NCI-H1436 treated with DMSO at 0.1 percent for 48 hours (cell line): ENCODE results near the gene NDE1.
"Not testable (repeated sequence)": the region's sequence is repeated elsewhere in the genome, so short reads cannot be mapped to it uniquely, and the experiment has no call there.

Experiments
- DNase-seq: peaks from one replicate; lab custom pipeline; 2025; lab: John Stamatoyannopoulos, UW

NDE1 gene

GRCh38 chr16:15621456-15621855 is 28.6 kb upstream of the NDE1 start:
- no peak for DNase-seq

DNA sequence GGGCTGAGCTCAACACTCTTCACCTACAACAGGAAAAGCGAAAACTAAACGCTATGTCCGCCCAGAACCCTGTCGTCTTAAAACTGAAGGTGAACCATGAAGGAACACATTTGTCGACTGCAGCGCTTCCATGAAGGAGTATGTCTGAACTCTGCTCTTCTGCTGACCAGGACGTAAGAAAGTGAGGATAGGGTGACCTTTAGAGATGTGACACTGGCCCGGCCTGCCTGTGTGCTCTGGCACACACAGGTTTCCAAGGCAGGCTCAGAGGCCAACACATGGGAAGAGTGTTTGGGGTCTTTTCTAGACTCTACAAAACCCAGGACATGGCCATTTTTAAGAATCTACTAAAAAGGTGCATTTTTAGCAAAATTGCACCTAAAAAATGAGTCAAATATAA is 28.2 kb upstream of the NDE1 start:
- DNase-seq = no peak

- DNase-seq = no peak
These were observed 18.2 kb upstream of the NDE1 start for GRCh38 chr16:15631730-15632409.

- no peak for DNase-seq
These were observed 14.1 kb upstream of the NDE1 start for GRCh38 chr16:15635926-15636325.

DNA sequence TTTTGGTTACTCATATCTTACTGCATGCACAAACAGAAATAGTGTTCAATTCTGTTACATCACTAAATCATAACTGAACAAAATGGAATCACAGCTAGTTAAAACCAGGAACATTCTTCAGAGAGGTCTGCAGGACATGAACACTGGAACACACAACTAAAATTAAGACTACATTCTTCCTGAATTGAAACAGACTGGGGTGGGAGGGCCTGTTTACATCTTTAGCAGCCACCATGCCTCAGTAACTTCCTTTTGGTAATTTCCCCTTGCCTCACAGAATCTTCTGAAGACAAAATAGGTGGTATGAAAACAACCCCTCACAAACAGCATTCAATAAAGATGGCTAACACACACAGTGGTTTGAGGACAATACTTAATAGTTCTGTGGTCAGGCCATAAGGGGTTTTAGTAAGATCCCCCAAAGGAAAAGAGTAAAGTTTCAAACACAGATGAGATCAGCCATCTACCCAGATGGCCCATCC is 13.6 kb upstream of the NDE1 start:
- no peak for DNase-seq

GRCh38 chr16:15639061-15639568 is 10.9 kb upstream of the NDE1 start:
- DNase-seq = no peak

DNA sequence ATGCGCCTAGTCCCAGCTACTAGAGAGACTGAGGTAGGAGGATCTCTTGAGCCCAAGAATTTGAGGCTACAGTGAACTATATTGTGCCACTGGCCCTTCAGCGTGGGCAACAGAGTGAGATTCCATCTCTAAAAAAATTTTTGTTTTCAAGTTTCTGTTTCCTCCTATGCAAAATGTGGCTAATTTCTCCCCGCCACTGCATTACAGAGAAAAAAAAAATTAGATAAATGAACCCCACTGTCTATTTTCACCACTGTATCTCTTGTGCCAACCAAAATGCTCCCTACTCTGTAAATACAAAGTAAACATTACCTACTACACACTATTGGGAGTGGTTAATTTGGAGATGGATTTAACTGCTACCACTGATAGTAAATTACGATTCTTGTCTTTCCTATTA is 9.1 kb upstream of the NDE1 start:
- DNase-seq = no peak

DNA sequence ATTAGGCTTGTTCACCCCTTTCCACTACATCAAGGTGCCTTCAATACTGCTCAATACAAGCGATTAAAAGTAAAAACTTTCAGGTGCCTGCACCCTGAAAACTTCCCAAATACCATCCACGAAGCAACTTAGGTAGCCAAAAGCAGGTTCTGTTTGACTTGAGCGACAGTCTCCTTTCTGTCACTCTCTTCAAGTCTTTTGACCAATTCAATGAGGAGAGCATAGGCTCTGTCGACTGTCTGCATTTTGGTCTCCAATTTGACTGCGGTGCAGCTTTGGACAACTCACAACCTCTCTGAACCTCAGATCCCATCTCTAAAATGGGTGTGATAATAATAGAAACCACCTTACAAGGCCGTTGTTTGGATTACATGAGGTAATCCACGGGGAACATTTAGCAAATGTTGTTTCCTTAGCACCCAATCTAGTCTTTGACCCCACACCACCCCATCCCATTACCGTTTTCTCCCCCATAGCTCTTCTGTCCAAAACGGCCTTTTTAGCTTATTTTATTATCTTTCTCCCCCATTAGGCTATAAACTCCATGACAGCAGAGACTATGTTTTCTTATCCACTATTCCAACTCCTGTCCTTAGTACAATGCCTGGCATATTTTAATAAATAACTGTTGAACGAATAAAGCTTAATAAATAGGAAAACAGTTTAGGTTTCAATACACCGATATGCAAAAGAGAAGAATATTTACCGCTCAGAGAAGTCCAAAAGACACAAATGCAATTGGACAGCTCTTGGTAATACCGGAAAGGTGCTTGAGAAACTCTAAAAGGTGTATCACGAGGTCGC is 8.1 kb upstream of the NDE1 start:
- no peak for DNase-seq

- no peak for DNase-seq
These were observed 7.4 kb upstream of the NDE1 start for GRCh38 chr16:15642557-15643047.

GRCh38 chr16:15643048-15643945 is 6.7 kb upstream of the NDE1 start, which contains the start of gene MARF1:
Gene MARF1, minus strand, starts transcription at chr16:15643154. Its CDS starts 3,921 bp downstream, at chr16:15639233.
- DNase-seq = peak; percentile 65

DNA sequence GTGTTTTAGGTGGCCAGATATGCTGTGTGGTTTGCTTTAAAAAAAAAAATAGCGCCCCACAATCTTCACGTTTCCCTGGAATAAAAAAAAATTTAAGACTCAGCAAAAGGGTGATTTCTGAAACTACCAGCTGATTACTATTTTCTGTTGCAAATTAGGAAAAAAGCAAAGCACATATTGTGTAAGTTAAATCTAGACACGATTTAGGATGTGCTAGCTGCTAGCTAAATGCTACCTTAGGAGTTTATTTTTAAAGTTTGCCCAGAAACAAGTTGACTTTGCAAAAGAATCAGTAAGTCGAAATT is 6.1 kb upstream of the NDE1 start:
- no peak for DNase-seq

DNA sequence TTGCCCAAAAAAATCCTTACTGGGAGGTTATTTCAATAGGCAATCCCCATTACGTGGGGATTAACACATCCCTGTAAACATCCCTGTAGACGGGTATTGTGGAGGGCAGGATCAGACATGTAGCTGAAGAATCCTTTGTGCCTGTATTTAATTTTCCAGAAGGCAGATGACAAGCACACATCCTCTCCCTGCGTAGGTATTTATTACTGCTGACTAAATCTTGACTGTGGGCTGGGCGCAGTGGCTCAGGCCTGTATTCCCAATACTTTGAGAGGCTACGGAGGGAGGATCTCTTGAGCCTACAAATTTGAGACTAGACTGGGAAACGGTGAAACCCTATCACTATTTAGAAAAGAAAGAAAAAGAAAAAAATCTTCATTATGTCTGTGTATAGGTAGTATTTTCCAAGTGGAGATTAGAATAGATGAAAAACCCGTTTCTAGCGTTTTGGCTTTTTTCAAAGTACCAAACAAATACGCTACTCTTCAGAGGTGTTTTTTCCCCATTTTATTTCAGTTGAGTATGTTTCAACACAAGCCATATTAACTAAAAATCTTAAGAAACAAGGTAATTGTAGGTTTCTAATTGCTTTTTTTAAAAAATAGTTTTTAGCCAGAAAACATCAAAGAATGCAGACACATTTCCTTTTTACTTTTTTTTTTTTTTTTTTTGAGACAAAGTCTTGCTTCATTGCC is 5.6 kb upstream of the NDE1 start:
- peak; percentile 54 for DNase-seq

DNA sequence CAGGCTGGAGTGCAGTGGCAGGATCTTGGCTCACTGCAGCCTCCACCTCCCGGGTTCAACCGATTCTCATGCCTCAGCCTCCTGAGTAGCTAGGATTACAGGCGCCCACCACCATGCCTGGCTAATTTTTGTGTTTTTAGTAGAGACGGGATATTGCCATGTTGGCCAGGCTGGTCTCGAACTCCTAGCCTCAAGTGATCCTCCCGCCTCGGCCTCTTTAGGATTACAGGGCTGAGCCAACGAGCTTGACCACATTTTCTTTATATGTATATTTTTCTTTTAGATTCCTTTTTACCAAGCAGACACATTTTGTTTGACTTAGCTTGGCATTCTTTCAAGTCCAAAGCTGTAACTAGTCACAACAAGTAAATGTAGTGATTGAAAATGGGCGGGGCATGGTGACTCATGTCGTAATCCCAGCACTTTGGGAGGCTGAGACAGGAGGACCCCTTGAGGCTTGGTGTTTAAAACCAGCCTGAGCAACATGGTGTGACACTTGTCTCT is 5.0 kb upstream of the NDE1 start:
- not testable (repeated sequence) for DNase-seq

GRCh38 chr16:15646557-15647293 is 3.3 kb upstream of the NDE1 start:
- not testable (repeated sequence) for DNase-seq

- no peak for DNase-seq
These were observed 2.6 kb upstream of the NDE1 start for GRCh38 chr16:15647294-15648014.

DNA sequence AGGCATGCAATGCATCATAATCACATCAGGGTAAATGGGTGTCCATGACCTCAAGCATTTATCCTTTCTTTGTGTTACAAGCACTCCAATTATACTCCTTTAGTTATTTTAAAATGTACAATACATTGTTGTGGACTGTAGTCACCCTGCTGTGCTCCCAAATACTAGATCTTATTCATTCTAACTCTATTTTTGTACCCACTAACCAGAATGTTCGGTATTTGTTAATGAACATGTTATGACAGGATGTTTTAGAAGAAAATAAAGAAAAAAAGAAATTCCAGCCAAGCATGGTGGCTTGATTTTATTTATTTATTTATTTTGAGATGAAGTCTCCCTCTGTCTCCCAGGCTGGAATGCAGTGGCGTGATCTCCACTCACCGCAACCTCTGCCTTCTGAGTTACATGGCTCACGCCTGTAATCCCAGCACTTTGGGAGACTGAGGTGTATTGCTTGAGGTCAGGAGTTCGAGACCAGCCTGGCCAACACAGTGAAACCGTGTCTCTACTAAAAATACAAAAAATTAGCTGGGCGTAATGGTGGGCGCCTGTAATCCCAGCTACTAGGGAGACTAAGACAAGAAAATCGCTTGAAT is 1.8 kb upstream of the NDE1 start:
- no peak for DNase-seq

DNA sequence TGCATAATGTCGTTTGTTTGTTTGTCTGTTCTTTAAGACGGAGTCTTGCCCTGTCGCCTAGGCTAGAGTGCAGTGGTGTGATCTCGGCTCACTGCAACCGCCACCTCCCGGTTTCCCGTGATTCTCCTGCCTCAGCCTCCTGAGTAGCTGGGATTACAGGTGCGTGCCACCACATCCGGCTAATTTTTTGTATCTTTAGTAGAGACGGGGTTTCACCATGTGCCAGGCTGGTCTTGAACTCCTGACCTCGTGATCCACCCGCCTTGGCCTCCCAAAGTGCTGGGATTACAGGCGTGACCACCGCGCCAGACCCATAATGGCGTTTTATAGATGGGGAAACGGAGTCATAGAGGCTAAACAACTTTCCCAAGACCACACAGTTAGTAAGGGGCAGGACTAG is 734 bp upstream of the NDE1 start:
- not testable (repeated sequence) for DNase-seq

DNA sequence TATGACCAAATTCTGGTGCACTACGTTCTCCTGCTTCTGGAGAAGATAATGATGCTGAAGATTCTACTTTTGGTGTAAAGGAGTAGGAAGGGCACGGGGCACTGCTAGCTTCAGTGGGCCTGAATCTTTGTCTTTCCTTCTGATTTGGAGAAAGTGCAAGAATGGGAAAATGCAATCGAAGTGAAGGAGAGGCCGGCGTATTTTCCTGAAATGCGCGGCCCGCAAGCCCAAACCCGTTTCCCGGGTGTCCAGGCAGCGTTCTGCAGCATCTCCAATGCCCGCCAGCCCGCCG is 372 bp upstream of the NDE1 start:
- DNase-seq = no peak

DNA sequence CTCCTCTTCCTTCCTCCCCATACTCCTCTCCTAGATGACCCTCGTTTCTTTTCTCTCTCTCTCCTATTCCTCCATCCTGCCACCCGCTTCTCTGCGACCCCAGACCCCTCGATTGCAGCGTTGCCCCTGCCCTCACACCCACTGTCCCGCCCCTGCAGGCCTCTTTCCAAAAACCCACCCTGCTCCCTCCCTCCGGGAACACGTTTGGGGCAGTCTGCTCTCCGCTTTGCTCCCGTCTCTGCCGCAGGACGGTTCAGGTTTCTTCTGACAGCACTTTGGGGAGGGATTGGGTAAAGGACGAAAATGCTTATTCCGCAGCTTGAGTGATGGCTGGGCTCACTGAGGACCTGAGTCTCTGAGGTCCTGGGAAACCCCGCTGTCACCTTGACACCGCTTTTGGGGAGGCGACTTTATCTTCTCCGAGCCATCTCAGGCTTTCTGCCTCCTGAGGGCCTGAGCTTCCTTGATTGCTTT is 690 bp downstream of the NDE1 start:
- no peak for DNase-seq
